Activated naive CD4-positive, alpha-beta T cell treated with anti-CD3 and anti-CD28 coated beads, Interleukin-2, amount 10 ng/mL, durations not matched to agents 7 days and 5 days (primary cell): ENCODE results near the gene GATD1.
A peak's percentile ranks its signal among the peaks of the same experiment; 100 is the strongest.

Experiments used
- CTCF ChIA-PET: fragments of 350-600 bp; sonication (Branson Sonifier 250); formaldehyde crosslinking; loops from one replicate; lab custom pipeline; 2021; ENCODE audit warnings: antibody characterized with exemption; lab: Charles Lee
- DNase-seq: peaks from one replicate; pipeline ENCODE4 v3.0.0-alpha.2; 2020
- H3K27ac Mint-ChIP-seq: one replicate; pipeline ENCODE4 v1.8.0; 2021; ENCODE audit warnings: mild to moderate bottlenecking, moderate library complexity, mixed read lengths
- H3K27me3 Mint-ChIP-seq: one replicate; pipeline ENCODE4 v1.8.0; 2021; ENCODE audit warnings: mild to moderate bottlenecking, mixed read lengths
- H3K36me3 Mint-ChIP-seq: one replicate; pipeline ENCODE4 v1.8.0; 2021; ENCODE audit warnings: mixed read lengths
- H3K4me1 Mint-ChIP-seq: one replicate; pipeline ENCODE4 v1.8.0; 2021; ENCODE audit warnings: mixed read lengths
- H3K4me3 Mint-ChIP-seq: one replicate; pipeline ENCODE4 v1.8.0; 2021; ENCODE audit warnings: mild to moderate bottlenecking, moderate library complexity, mixed read lengths
- H3K9me3 Mint-ChIP-seq: one replicate; pipeline ENCODE4 v1.8.0; 2021; ENCODE audit warnings: mixed read lengths

GATD1 gene

GRCh38 chr11:769887-770641 is 7.2 kb downstream of the GATD1 start:
- CTCF ChIA-PET, result no interaction called here

GRCh38 chr11:767238-767637 is 10.0 kb downstream of the GATD1 start:
- Mint-ChIP-seq H3K27ac (peak overlapping the region; percentile 37), H3K27me3 (no peaks in the 10 kb centered on the region), H3K4me1 (no peaks in the 10 kb centered on the region), H3K4me3 (no peak overlapping the region), H3K36me3 (peaks cover 23% of the 10 kb centered on the region), H3K9me3 (no peaks in the 10 kb centered on the region)
- CTCF ChIA-PET, result no interaction called here
- no peak for DNase-seq

More at GRCh38 chr11:769887-770641, 7.2 kb downstream of the GATD1 start:
- peak overlapping the region; percentile 52 for H3K27ac Mint-ChIP-seq
- peaks cover 11% of the 10 kb centered on the region for H3K36me3 Mint-ChIP-seq
- H3K27me3 Mint-ChIP-seq, result no peaks in the 10 kb centered on the region
- no peak for DNase-seq
- peaks cover 1% of the 10 kb centered on the region for H3K4me1 Mint-ChIP-seq
- H3K4me3 Mint-ChIP-seq, result no peak overlapping the region
- H3K9me3 Mint-ChIP-seq, result no peaks in the 10 kb centered on the region

GRCh38 chr11:766936-767210 is 10.4 kb downstream of the GATD1 start:
- no peaks in the 10 kb centered on the region for H3K27me3 Mint-ChIP-seq
- H3K36me3 Mint-ChIP-seq, result peaks cover 24% of the 10 kb centered on the region
- no peak overlapping the region for H3K27ac Mint-ChIP-seq
- no peak for DNase-seq
- CTCF ChIA-PET, result no interaction called here
- no peaks in the 10 kb centered on the region for H3K9me3 Mint-ChIP-seq
- H3K4me3 Mint-ChIP-seq, result no peak overlapping the region
- no peaks in the 10 kb centered on the region for H3K4me1 Mint-ChIP-seq

- no peaks in the 10 kb centered on the region for H3K9me3 Mint-ChIP-seq
- CTCF ChIA-PET, result interaction anchor here (0.7 to 1.3 kb wide), 5 partner anchors 10 to 47 kb away, joined by 3 to 6 read pairs (median 3); no protein-coding TSS in a partner anchor
- no peaks in the 10 kb centered on the region for H3K4me1 Mint-ChIP-seq
- H3K27ac Mint-ChIP-seq, result no peak overlapping the region
- H3K36me3 Mint-ChIP-seq, result peaks cover 29% of the 10 kb centered on the region
- no peak overlapping the region for H3K4me3 Mint-ChIP-seq
- DNase-seq, result no peak
- H3K27me3 Mint-ChIP-seq, result no peaks in the 10 kb centered on the region
These were observed 11.0 kb downstream of the GATD1 start for GRCh38 chr11:766106-766935.

- no peaks in the 10 kb centered on the region for H3K4me1 Mint-ChIP-seq
- H3K4me3 Mint-ChIP-seq, result no peak overlapping the region
- no peaks in the 10 kb centered on the region for H3K9me3 Mint-ChIP-seq
- H3K27me3 Mint-ChIP-seq, result no peaks in the 10 kb centered on the region
- CTCF ChIA-PET, result interaction anchor here (0.7 to 1.3 kb wide), 5 partner anchors 10 to 46 kb away, joined by 3 to 6 read pairs (median 3); no protein-coding TSS in a partner anchor
- H3K27ac Mint-ChIP-seq, result no peak overlapping the region
- no peak for DNase-seq
- H3K36me3 Mint-ChIP-seq, result peaks cover 30% of the 10 kb centered on the region
These were observed 11.5 kb downstream of the GATD1 start for GRCh38 chr11:765802-766091.

- peaks cover 31% of the 10 kb centered on the region for H3K36me3 Mint-ChIP-seq
- CTCF ChIA-PET, result interaction anchor here (0.7 to 1.3 kb wide), 5 partner anchors 10 to 46 kb away, joined by 3 to 6 read pairs (median 3); no protein-coding TSS in a partner anchor
- no peaks in the 10 kb centered on the region for H3K27me3 Mint-ChIP-seq
- DNase-seq, result peak; percentile 82
- peak overlapping the region; percentile 58 for H3K27ac Mint-ChIP-seq
- no peak overlapping the region for H3K4me3 Mint-ChIP-seq
- no peaks in the 10 kb centered on the region for H3K9me3 Mint-ChIP-seq
- no peaks in the 10 kb centered on the region for H3K4me1 Mint-ChIP-seq
These were observed 12.1 kb downstream of the GATD1 start for GRCh38 chr11:765025-765801.

- no peak overlapping the region for H3K27ac Mint-ChIP-seq
- H3K4me1 Mint-ChIP-seq, result no peaks in the 10 kb centered on the region
- CTCF ChIA-PET, result interaction anchor here (1.3 to 1.6 kb wide), 2 partner anchors 14 to 40 kb away, joined by 3 to 5 read pairs; no protein-coding TSS in a partner anchor
- H3K9me3 Mint-ChIP-seq, result no peaks in the 10 kb centered on the region
- peaks cover 35% of the 10 kb centered on the region for H3K36me3 Mint-ChIP-seq
- no peak overlapping the region for H3K4me3 Mint-ChIP-seq
- DNase-seq, result no peak
- no peaks in the 10 kb centered on the region for H3K27me3 Mint-ChIP-seq
These were observed 12.8 kb downstream of the GATD1 start for GRCh38 chr11:764322-765024.

GRCh38 chr11:763549-764321 is 13.6 kb downstream of the GATD1 start:
- DNase-seq, result no peak
- H3K9me3 Mint-ChIP-seq, result no peaks in the 10 kb centered on the region
- H3K27ac Mint-ChIP-seq, result no peak overlapping the region
- H3K36me3 Mint-ChIP-seq, result peaks cover 37% of the 10 kb centered on the region
- CTCF ChIA-PET, result interaction anchor here (1.6 kb wide), 1 partner anchor 39 kb away, joined by 5 read pairs; no protein-coding TSS in a partner anchor
- H3K27me3 Mint-ChIP-seq, result no peaks in the 10 kb centered on the region
- no peaks in the 10 kb centered on the region for H3K4me1 Mint-ChIP-seq
- H3K4me3 Mint-ChIP-seq, result no peak overlapping the region

- CTCF ChIA-PET, result interaction anchor here (1.6 kb wide), 1 partner anchor 39 kb away, joined by 5 read pairs; no protein-coding TSS in a partner anchor
- no peak for DNase-seq
- Mint-ChIP-seq H3K9me3 (no peaks in the 10 kb centered on the region), H3K27ac (no peak overlapping the region), H3K4me3 (no peak overlapping the region), H3K36me3 (peaks cover 37% of the 10 kb centered on the region), H3K4me1 (no peaks in the 10 kb centered on the region), H3K27me3 (no peaks in the 10 kb centered on the region)
These were observed 14.2 kb downstream of the GATD1 start for GRCh38 chr11:763073-763463.

- CTCF ChIA-PET, result interaction anchor here (0.9 kb wide), 1 partner anchor 40 kb away, joined by 3 read pairs; no protein-coding TSS in a partner anchor
- DNase-seq, result peak; percentile 49
- no peak overlapping the region for H3K4me3 Mint-ChIP-seq
- no peak overlapping the region for H3K27ac Mint-ChIP-seq
- peaks cover 40% of the 10 kb centered on the region for H3K36me3 Mint-ChIP-seq
- no peaks in the 10 kb centered on the region for H3K4me1 Mint-ChIP-seq
- H3K27me3 Mint-ChIP-seq, result no peaks in the 10 kb centered on the region
- H3K9me3 Mint-ChIP-seq, result no peaks in the 10 kb centered on the region
These were observed 14.7 kb downstream of the GATD1 start for GRCh38 chr11:762421-763072.

- Mint-ChIP-seq H3K27ac (peak overlapping the region; percentile 37), H3K9me3 (no peaks in the 10 kb centered on the region), H3K4me1 (no peaks in the 10 kb centered on the region), H3K4me3 (no peak overlapping the region), H3K27me3 (no peaks in the 10 kb centered on the region), H3K36me3 (peaks cover 44% of the 10 kb centered on the region)
- no peak for DNase-seq
- CTCF ChIA-PET, result interaction anchor here (0.9 kb wide), 1 partner anchor 40 kb away, joined by 3 read pairs; no protein-coding TSS in a partner anchor
These were observed 15.7 kb downstream of the GATD1 start for GRCh38 chr11:761526-762108.

GRCh38 chr11:760236-760635 is 17.1 kb downstream of the GATD1 start:
- Mint-ChIP-seq H3K4me3 (no peak overlapping the region), H3K36me3 (peaks cover 40% of the 10 kb centered on the region), H3K4me1 (no peaks in the 10 kb centered on the region), H3K27ac (peak overlapping the region; percentile 19), H3K27me3 (no peaks in the 10 kb centered on the region), H3K9me3 (no peaks in the 10 kb centered on the region)
- no peak for DNase-seq
- CTCF ChIA-PET, result no interaction called here
